Measurements from ENCODE around the gene RNASE7. TPM values are rescaled to one million over a fixed set of nuclear protein-coding genes. Genes with fewer than 3 reads are reported as not detected.

RNASE7 gene
- total RNA-seq, 3 donors from 2014 or later (not counting 1 experiment from before 2014, with no cell fraction given), result not detected

- no peak for TF ChIP-seq CTCF (IDR thresholded peaks at IDR 0.05)
- Mint-ChIP-seq H3K9me3 (no peaks in the 10 kb centered on the region), H3K27me3 (ENCODE audit: low read depth in 2 of 2) (peaks cover 0 to 16% of the 10 kb centered on the region in 2 donors), H3K4me1 (no peaks in the 10 kb centered on the region), H3K4me3 (no peak overlapping the region), H3K27ac (no peak overlapping the region), H3K36me3 (no peaks in the 10 kb centered on the region)
- H3K4me1 ChIP-seq (ENCODE audit: control insufficient read depth, insufficient read depth, low read length), result no peaks in the 10 kb centered on the region
- no peak for DNase-seq
- H3K27me3 ChIP-seq (ENCODE audit: control insufficient read depth, insufficient read depth, low read length), result peaks cover 4% of the 10 kb centered on the region
- no peak for ATAC-seq
- intact Hi-C loops (cut with micrococcal nuclease), result no loop called here
- H3K9me3 ChIP-seq (ENCODE audit: control insufficient read depth, insufficient read depth, low read length), result no peaks in the 10 kb centered on the region
- H3K36me3 ChIP-seq (ENCODE audit: control insufficient read depth, insufficient read depth, low read length), result no peaks in the 10 kb centered on the region
- 92% methylated on average over 6 of the region's 7 CpGs for WGBS (ENCODE audit: insufficient coverage)
- no peak overlapping the region for H3K4me3 ChIP-seq (ENCODE audit: low read length)
- no peak overlapping the region for H3K27ac ChIP-seq (ENCODE audit: low read length)
Observed at GRCh38 chr14:21018286-21018685, 23.9 kb upstream of the RNASE7 start.

- no peak for TF ChIP-seq CTCF (IDR thresholded peaks at IDR 0.05)
- DNase-seq (no peak), ATAC-seq (no peak)
- Mint-ChIP-seq H3K4me3 (no peak overlapping the region), H3K27me3 (ENCODE audit: low read depth in 2 of 2) (peaks cover 0 to 16% of the 10 kb centered on the region in 2 donors), H3K4me1 (peaks cover 0 to under 1% of the 10 kb centered on the region in 2 donors), H3K9me3 (no peaks in the 10 kb centered on the region), H3K27ac (no peak overlapping the region), H3K36me3 (no peaks in the 10 kb centered on the region)
- intact Hi-C loops (cut with micrococcal nuclease), result no loop called here
- 100% methylated on average over 1 of the region's 3 CpGs for WGBS (ENCODE audit: insufficient coverage)
- Histone ChIP-seq H3K27ac (ENCODE audit: low read length) (no peak overlapping the region), H3K27me3 (ENCODE audit: control insufficient read depth, insufficient read depth, low read length) (peaks cover 7% of the 10 kb centered on the region), H3K36me3 (ENCODE audit: control insufficient read depth, insufficient read depth, low read length) (no peaks in the 10 kb centered on the region), H3K4me1 (ENCODE audit: control insufficient read depth, insufficient read depth, low read length) (peaks cover 4% of the 10 kb centered on the region), H3K4me3 (ENCODE audit: low read length) (no peak overlapping the region), H3K9me3 (ENCODE audit: control insufficient read depth, insufficient read depth, low read length) (no peaks in the 10 kb centered on the region)
Observed at GRCh38 chr14:21018781-21019180, 23.4 kb upstream of the RNASE7 start.

GRCh38 chr14:21019366-21019765, 22.8 kb upstream of the RNASE7 start:
- H3K4me3 ChIP-seq (ENCODE audit: low read length), result no peak overlapping the region
- Mint-ChIP-seq H3K9me3 (no peaks in the 10 kb centered on the region), H3K27ac (no peak overlapping the region), H3K4me3 (no peak overlapping the region), H3K36me3 (no peaks in the 10 kb centered on the region), H3K4me1 (peaks cover 4 to 6% of the 10 kb centered on the region in 2 donors), H3K27me3 (ENCODE audit: low read depth in 2 of 2) (peaks cover 0 to 14% of the 10 kb centered on the region in 2 donors)
- peaks cover 5% of the 10 kb centered on the region for H3K27me3 ChIP-seq (ENCODE audit: control insufficient read depth, insufficient read depth, low read length)
- ATAC-seq (no peak), DNase-seq (no peak)
- TF ChIP-seq CTCF (IDR thresholded peaks at IDR 0.05), result no peak
- no peaks in the 10 kb centered on the region for H3K36me3 ChIP-seq (ENCODE audit: control insufficient read depth, insufficient read depth, low read length)
- intact Hi-C loops (cut with micrococcal nuclease), result no loop called here
- no peaks in the 10 kb centered on the region for H3K9me3 ChIP-seq (ENCODE audit: control insufficient read depth, insufficient read depth, low read length)
- 73% methylated on average over 1 of the region's 1 CpG for WGBS (ENCODE audit: insufficient coverage)
- H3K27ac ChIP-seq (ENCODE audit: low read length), result no peak overlapping the region
- peaks cover 10% of the 10 kb centered on the region for H3K4me1 ChIP-seq (ENCODE audit: control insufficient read depth, insufficient read depth, low read length)

GRCh38 chr14:21020977-21021545, 21.1 kb upstream of the RNASE7 start:
- H3K4me3 Mint-ChIP-seq, result no peak overlapping the region
- peaks cover 23% of the 10 kb centered on the region for H3K4me1 ChIP-seq (ENCODE audit: control insufficient read depth, insufficient read depth, low read length)
- no peak for ATAC-seq
- no peaks in the 10 kb centered on the region for H3K9me3 ChIP-seq (ENCODE audit: control insufficient read depth, insufficient read depth, low read length)
- H3K9me3 Mint-ChIP-seq, result no peaks in the 10 kb centered on the region
- TF ChIP-seq CTCF (IDR thresholded peaks at IDR 0.05), result no peak
- intact Hi-C loops (cut with micrococcal nuclease), result no loop called here
- H3K27ac ChIP-seq (ENCODE audit: low read length), result no peak overlapping the region
- DNase-seq, result no peak
- no peak overlapping the region for H3K4me3 ChIP-seq (ENCODE audit: low read length)
- no peaks in the 10 kb centered on the region for H3K36me3 Mint-ChIP-seq
- no peaks in the 10 kb centered on the region for H3K36me3 ChIP-seq (ENCODE audit: control insufficient read depth, insufficient read depth, low read length)
- H3K27ac Mint-ChIP-seq, result no peak overlapping the region
- peaks cover 2% of the 10 kb centered on the region for H3K27me3 ChIP-seq (ENCODE audit: control insufficient read depth, insufficient read depth, low read length)
- H3K27me3 Mint-ChIP-seq (ENCODE audit: low read depth in 2 of 2), result peaks cover 0 to 15% of the 10 kb centered on the region in 2 donors
- H3K4me1 Mint-ChIP-seq, result peaks cover 7 to 13% of the 10 kb centered on the region in 2 donors
- WGBS (ENCODE audit: insufficient coverage), result 90% methylated on average over 4 of the region's 5 CpGs
